CD4-positive, CD25-positive, alpha-beta regulatory T cell (primary cell): ENCODE measurements around the gene RBM19. TPM values are rescaled to one million over a fixed set of nuclear protein-coding genes. Genes with fewer than 3 reads are reported as not detected.
"Not testable (repeated sequence)": the region's sequence is repeated elsewhere in the genome, so short reads cannot be mapped to it uniquely, and the experiment has no call there.

Experiments
- ATAC-seq, 2 donors: fragments of 150-1000 bp; cut with Tn5 transposase; one replicate each; pipeline ENCODE4 v1.10.0; 2021; ENCODE audit warnings: low read depth in 2 of 2, moderate number of reproducible peaks in 2 of 2, moderate library complexity in 1 of 2
- DNase-seq, 3 donors: peaks; one replicate each; pipeline versions ENCODE4 v3.0.0 to v3.0.0-alpha.2; 2012 to 2022; ENCODE audit warnings: mixed read lengths in 1 of 3
- H3K27ac ChIP-seq: one replicate; pipeline ENCODE4 v1.7.0; 2013; ENCODE audit warnings: mild to moderate bottlenecking, low read length; ENCODE audit not compliant: insufficient read depth, poor library complexity, severe bottlenecking
- H3K27me3 ChIP-seq: one replicate; pipeline ENCODE4 v1.7.0; 2013; ENCODE audit warnings: low read length; ENCODE audit not compliant: control insufficient read depth, insufficient read depth
- H3K36me3 ChIP-seq: one replicate; pipeline ENCODE4 v1.7.0; 2013; ENCODE audit warnings: mild to moderate bottlenecking, low read length, moderate library complexity; ENCODE audit not compliant: control insufficient read depth, insufficient read depth
- H3K4me1 ChIP-seq: 2 replicates; pipeline ENCODE4 v1.7.0; 2013; ENCODE audit warnings: mild to moderate bottlenecking, low read length; ENCODE audit not compliant: insufficient read depth, control insufficient read depth, poor library complexity, severe bottlenecking
- H3K4me3 ChIP-seq: one replicate; pipeline ENCODE4 v1.7.0; 2013; ENCODE audit warnings: low read depth, mild to moderate bottlenecking, low read length, moderate library complexity
- H3K9me3 ChIP-seq, 2 experiments: 1 replicate in 1 of 2; 2 replicates in 1 of 2; pipeline ENCODE4 v1.7.0; 2013; ENCODE audit warnings: low read length in 2 of 2, mild to moderate bottlenecking in 1 of 2, moderate library complexity in 1 of 2; ENCODE audit not compliant: control insufficient read depth in 2 of 2
- H3K27ac Mint-ChIP-seq, 3 donors: one replicate each; pipeline ENCODE4 v1.8.0; 2020 to 2022; ENCODE audit warnings: mild to moderate bottlenecking in 3 of 3, mixed read lengths in 3 of 3, moderate library complexity in 2 of 3
- H3K27me3 Mint-ChIP-seq: one replicate; pipeline ENCODE4 v1.8.0; 2022; ENCODE audit warnings: mild to moderate bottlenecking, mixed read lengths
- H3K36me3 Mint-ChIP-seq: one replicate; pipeline ENCODE4 v1.8.0; 2020; ENCODE audit warnings: mixed read lengths
- H3K4me1 Mint-ChIP-seq, 4 donors: one replicate each; pipeline ENCODE4 v1.8.0; 2020 to 2022; ENCODE audit warnings: mixed read lengths in 4 of 4, mild to moderate bottlenecking in 1 of 4
- H3K4me3 Mint-ChIP-seq, 4 donors: one replicate each; pipeline ENCODE4 v1.8.0; 2020 to 2022; ENCODE audit warnings: mild to moderate bottlenecking in 4 of 4, mixed read lengths in 4 of 4, moderate library complexity in 3 of 4
- H3K9me3 Mint-ChIP-seq, 7 donors: one replicate each; pipeline ENCODE4 v1.8.0; 2020 to 2022; ENCODE audit warnings: mixed read lengths in 7 of 7, mild to moderate bottlenecking in 3 of 7, moderate library complexity in 2 of 7
- polyA plus RNA-seq, 4 donors: library from polyadenylated mRNA; unstranded; fragments of 300-500 nt; fragmentation: Illumina TruSeq; gene quantifications; one replicate each; pipeline ENCODE4 v1.2.3, GENCODE V29; 2021
- total RNA-seq: library from RNA; stranded (reverse); gene quantifications from one replicate; pipeline ENCODE4 v1.2.3, GENCODE V29; 2022

RBM19 gene
- total and polyA plus RNA-seq, 5 donors from 2014 or later = 6.3 to 66.2 (median 6.9) TPM

- H3K27me3 ChIP-seq, H3K36me3 Mint-ChIP-seq, H3K27ac ChIP-seq, H3K4me3 ChIP-seq, H3K36me3 ChIP-seq, H3K9me3 Mint-ChIP-seq, H3K9me3 ChIP-seq, DNase-seq, H3K4me3 Mint-ChIP-seq, H3K4me1 Mint-ChIP-seq, H3K27ac Mint-ChIP-seq, ATAC-seq, H3K4me1 ChIP-seq: not testable (repeated sequence)
- peaks cover 31% of the 10 kb centered on the region for H3K27me3 Mint-ChIP-seq
Measured at GRCh38 chr12:113992751-113993150, 26.6 kb upstream of the RBM19 start.

GRCh38 chr12:113991224-113992044 is 25.3 kb upstream of the RBM19 start:
- DNase-seq = no peak
- Histone ChIP-seq H3K4me3 (no peak overlapping the region), H3K4me1 (no peaks in the 10 kb centered on the region), H3K36me3 (no peaks in the 10 kb centered on the region), H3K9me3 (no peaks in the 10 kb centered on the region), H3K27ac (no peak overlapping the region), H3K27me3 (peaks cover 5% of the 10 kb centered on the region)
- Mint-ChIP-seq H3K27ac (no peak overlapping the region), H3K27me3 (peaks cover 34% of the 10 kb centered on the region), H3K9me3 (peaks cover 0 to 2% (median 0%) of the 10 kb centered on the region in 7 donors), H3K36me3 (no peaks in the 10 kb centered on the region), H3K4me3 (no peak overlapping the region), H3K4me1 (no peaks in the 10 kb centered on the region)
- no peak for ATAC-seq

GRCh38 chr12:113990250-113991223 is 24.4 kb upstream of the RBM19 start:
- H3K36me3 Mint-ChIP-seq = no peaks in the 10 kb centered on the region
- no peak overlapping the region for H3K27ac Mint-ChIP-seq
- H3K27me3 Mint-ChIP-seq = peaks cover 35% of the 10 kb centered on the region
- peaks cover 0 to 2% (median 0%) of the 10 kb centered on the region in 7 donors for H3K9me3 Mint-ChIP-seq
- H3K4me3 Mint-ChIP-seq = no peak overlapping the region
- H3K4me1 Mint-ChIP-seq = no peaks in the 10 kb centered on the region
- Histone ChIP-seq H3K36me3 (no peaks in the 10 kb centered on the region), H3K4me3 (no peak overlapping the region), H3K9me3 (no peaks in the 10 kb centered on the region), H3K4me1 (no peaks in the 10 kb centered on the region), H3K27ac (no peak overlapping the region), H3K27me3 (peaks cover 5% of the 10 kb centered on the region)
- DNase-seq = no peak
- ATAC-seq = no peak

- Histone ChIP-seq H3K36me3 (no peaks in the 10 kb centered on the region), H3K27ac (no peak overlapping the region), H3K27me3 (peaks cover 5% of the 10 kb centered on the region), H3K4me1 (no peaks in the 10 kb centered on the region), H3K4me3 (no peak overlapping the region), H3K9me3 (no peaks in the 10 kb centered on the region)
- no peaks in the 10 kb centered on the region for H3K4me1 Mint-ChIP-seq
- no peak overlapping the region for H3K4me3 Mint-ChIP-seq
- ATAC-seq = no peak
- peaks cover 0 to 2% (median 0%) of the 10 kb centered on the region in 7 donors for H3K9me3 Mint-ChIP-seq
- no peak for DNase-seq
- no peak overlapping the region for H3K27ac Mint-ChIP-seq
- peaks cover 34% of the 10 kb centered on the region for H3K27me3 Mint-ChIP-seq
- H3K36me3 Mint-ChIP-seq = no peaks in the 10 kb centered on the region
Measured at GRCh38 chr12:113988976-113989375, 22.9 kb upstream of the RBM19 start.

- H3K36me3 Mint-ChIP-seq = no peaks in the 10 kb centered on the region
- peaks cover 37% of the 10 kb centered on the region for H3K27me3 Mint-ChIP-seq
- Histone ChIP-seq H3K4me1 (no peaks in the 10 kb centered on the region), H3K4me3 (no peak overlapping the region), H3K9me3 (no peaks in the 10 kb centered on the region), H3K27ac (no peak overlapping the region), H3K36me3 (no peaks in the 10 kb centered on the region), H3K27me3 (peaks cover 5% of the 10 kb centered on the region)
- H3K9me3 Mint-ChIP-seq = peaks cover 0 to 2% (median 0%) of the 10 kb centered on the region in 7 donors
- DNase-seq (no peak), ATAC-seq (no peak)
- no peak overlapping the region for H3K4me3 Mint-ChIP-seq
- H3K27ac Mint-ChIP-seq = no peak overlapping the region
- no peaks in the 10 kb centered on the region for H3K4me1 Mint-ChIP-seq
Measured at GRCh38 chr12:113988064-113988451, 21.9 kb upstream of the RBM19 start.

- peaks cover 0 to 2% (median 0%) of the 10 kb centered on the region in 7 donors for H3K9me3 Mint-ChIP-seq
- no peak overlapping the region for H3K27ac Mint-ChIP-seq
- H3K4me1 Mint-ChIP-seq = no peaks in the 10 kb centered on the region
- peaks cover 5% of the 10 kb centered on the region for H3K27me3 ChIP-seq
- peaks cover 37% of the 10 kb centered on the region for H3K27me3 Mint-ChIP-seq
- no peaks in the 10 kb centered on the region for H3K36me3 ChIP-seq
- H3K9me3 ChIP-seq = no peaks in the 10 kb centered on the region
- no peaks in the 10 kb centered on the region for H3K36me3 Mint-ChIP-seq
- no peak for ATAC-seq
- no peak overlapping the region for H3K4me3 Mint-ChIP-seq
- no peaks in the 10 kb centered on the region for H3K4me1 ChIP-seq
- H3K27ac ChIP-seq = no peak overlapping the region
- H3K4me3 ChIP-seq = no peak overlapping the region
- DNase-seq = no peak
Measured at GRCh38 chr12:113987261-113988063, 21.3 kb upstream of the RBM19 start.

- no peaks in the 10 kb centered on the region for H3K27me3 ChIP-seq
- Mint-ChIP-seq H3K4me1 (no peaks in the 10 kb centered on the region), H3K27ac (no peak overlapping the region), H3K9me3 (peaks cover 0 to 2% (median 0%) of the 10 kb centered on the region in 7 donors), H3K36me3 (no peaks in the 10 kb centered on the region), H3K4me3 (no peak overlapping the region), H3K27me3 (peaks cover 32% of the 10 kb centered on the region)
- no peak for DNase-seq
- no peak overlapping the region for H3K27ac ChIP-seq
- no peaks in the 10 kb centered on the region for H3K9me3 ChIP-seq
- no peaks in the 10 kb centered on the region for H3K4me1 ChIP-seq
- ATAC-seq = no peak
- H3K4me3 ChIP-seq = no peak overlapping the region
- H3K36me3 ChIP-seq = no peaks in the 10 kb centered on the region
Measured at GRCh38 chr12:113984464-113984863, 18.3 kb upstream of the RBM19 start.
